Natural killer cell treated with Interleukin-12 subunit alpha and Interleukin-12 subunit beta and Interleukin-15 and Interleukin-18, amount 100 ng/mL, for 72 hours (primary cell): Measurements from ENCODE around the gene ASTN1. TPM values are rescaled to one million over a fixed set of nuclear protein-coding genes. Genes with fewer than 3 reads are reported as not detected.

ENCODE experiments used
- ATAC-seq, 2 donors: fragments of 150-1000 bp; cut with Tn5 transposase in 1 of 2; sonication (Bioruptor Pico), chemical (Tn5 transposase) in 1 of 2; 2 replicates each; pipeline ENCODE4 v1.10.0; 2021
- DNase-seq: peaks from one replicate; pipeline ENCODE4 v3.0.0; 2022; ENCODE audit warnings: low spot score
- H3K27ac Mint-ChIP-seq, 2 donors: 1 replicate in 1 of 2; 2 replicates in 1 of 2; pipeline ENCODE4 v1.8.0; 2022; ENCODE audit warnings: mixed read lengths in 2 of 2, mild to moderate bottlenecking in 1 of 2, moderate library complexity in 1 of 2
- H3K27me3 Mint-ChIP-seq, 2 donors: 1 replicate in 1 of 2; 2 replicates in 1 of 2; pipeline ENCODE4 v1.8.0; 2022; ENCODE audit warnings: mixed read lengths in 2 of 2
- H3K36me3 Mint-ChIP-seq: one replicate; pipeline ENCODE4 v1.8.0; 2022; ENCODE audit warnings: mixed read lengths
- H3K4me1 Mint-ChIP-seq, 2 donors: 1 replicate in 1 of 2; 2 replicates in 1 of 2; pipeline ENCODE4 v1.8.0; 2022; ENCODE audit warnings: low read depth in 2 of 2, mixed read lengths in 2 of 2, mild to moderate bottlenecking in 1 of 2
- H3K4me3 Mint-ChIP-seq: one replicate; pipeline ENCODE4 v1.8.0; 2022; ENCODE audit warnings: mixed read lengths
- H3K9me3 Mint-ChIP-seq: 2 replicates; pipeline ENCODE4 v1.8.0; 2022; ENCODE audit warnings: mixed read lengths
- total RNA-seq, 2 donors: library from RNA; stranded (reverse); gene quantifications; one replicate each; pipeline ENCODE4 v1.2.3, GENCODE V29; 2022

ASTN1 gene
- total RNA-seq: not detected

- Mint-ChIP-seq H3K36me3 (peaks cover 11% of the 10 kb centered on the region), H3K4me1 (no peaks in the 10 kb centered on the region)
Measured at GRCh38 chr1:177164380-177165068, at the start of gene ASTN1. ASTN1 (minus strand) TSS chr1:177164712; CDS start chr1:177164676, 36 bp downstream.

GRCh38 chr1:177211231-177211630, 46.7 kb upstream of the ASTN1 start:
- H3K9me3 Mint-ChIP-seq: peaks cover 12% of the 10 kb centered on the region
- H3K4me3 Mint-ChIP-seq: no peak overlapping the region
- no peaks in the 10 kb centered on the region for H3K36me3 Mint-ChIP-seq
- no peaks in the 10 kb centered on the region for H3K4me1 Mint-ChIP-seq
- DNase-seq: no peak
- H3K27ac Mint-ChIP-seq: no peak overlapping the region
- H3K27me3 Mint-ChIP-seq: no peaks in the 10 kb centered on the region
- ATAC-seq: no peak

More at GRCh38 chr1:177164380-177165068, at the start of gene ASTN1:
- Mint-ChIP-seq H3K27ac (no peak within 1 kb of the TSS), H3K4me3 (no peak within 1 kb of the TSS), H3K27me3 (peaks cover 15 to 20% of the 10 kb centered on the region in 2 donors), H3K9me3 (peaks cover 9% of the 10 kb centered on the region)
- DNase-seq (no peak), ATAC-seq (no peak)

GRCh38 chr1:177210071-177210470, 45.6 kb upstream of the ASTN1 start:
- DNase-seq: no peak
- H3K36me3 Mint-ChIP-seq: no peaks in the 10 kb centered on the region
- no peaks in the 10 kb centered on the region for H3K4me1 Mint-ChIP-seq
- H3K27me3 Mint-ChIP-seq: no peaks in the 10 kb centered on the region
- H3K9me3 Mint-ChIP-seq: peaks cover 12% of the 10 kb centered on the region
- ATAC-seq: no peak
- no peak overlapping the region for H3K27ac Mint-ChIP-seq
- H3K4me3 Mint-ChIP-seq: no peak overlapping the region

- no peaks in the 10 kb centered on the region for H3K27me3 Mint-ChIP-seq
- H3K27ac Mint-ChIP-seq: no peak overlapping the region
- H3K36me3 Mint-ChIP-seq: no peaks in the 10 kb centered on the region
- no peak overlapping the region for H3K4me3 Mint-ChIP-seq
- DNase-seq (no peak), ATAC-seq (no peak)
- H3K4me1 Mint-ChIP-seq: no peaks in the 10 kb centered on the region
- peaks cover 10% of the 10 kb centered on the region for H3K9me3 Mint-ChIP-seq
Measured at GRCh38 chr1:177209357-177209756, 44.8 kb upstream of the ASTN1 start.

GRCh38 chr1:177208920-177209319, 44.4 kb upstream of the ASTN1 start:
- ATAC-seq: no peak
- Mint-ChIP-seq H3K27ac (no peak overlapping the region), H3K4me1 (no peaks in the 10 kb centered on the region), H3K9me3 (peaks cover 10% of the 10 kb centered on the region), H3K27me3 (no peaks in the 10 kb centered on the region), H3K4me3 (no peak overlapping the region), H3K36me3 (no peaks in the 10 kb centered on the region)
- DNase-seq: no peak

- ATAC-seq: no peak
- H3K27me3 Mint-ChIP-seq: no peaks in the 10 kb centered on the region
Measured at GRCh38 chr1:177206831-177207355, 42.4 kb upstream of the ASTN1 start.

GRCh38 chr1:177200290-177200689, 35.8 kb upstream of the ASTN1 start:
- no peak overlapping the region for H3K27ac Mint-ChIP-seq
- H3K4me1 Mint-ChIP-seq: no peaks in the 10 kb centered on the region
- no peaks in the 10 kb centered on the region for H3K27me3 Mint-ChIP-seq
- DNase-seq: no peak
- peaks cover 19% of the 10 kb centered on the region for H3K9me3 Mint-ChIP-seq
- no peaks in the 10 kb centered on the region for H3K36me3 Mint-ChIP-seq
- ATAC-seq: no peak
- no peak overlapping the region for H3K4me3 Mint-ChIP-seq

More at GRCh38 chr1:177206831-177207355, 42.4 kb upstream of the ASTN1 start:
- Mint-ChIP-seq H3K36me3 (no peaks in the 10 kb centered on the region), H3K9me3 (peaks cover 13% of the 10 kb centered on the region), H3K27ac (no peak overlapping the region), H3K4me1 (no peaks in the 10 kb centered on the region), H3K4me3 (no peak overlapping the region)
- DNase-seq: no peak

- Mint-ChIP-seq H3K27me3 (no peaks in the 10 kb centered on the region), H3K27ac (no peak overlapping the region), H3K4me1 (no peaks in the 10 kb centered on the region), H3K9me3 (peaks cover 20% of the 10 kb centered on the region), H3K36me3 (no peaks in the 10 kb centered on the region), H3K4me3 (no peak overlapping the region)
- ATAC-seq: no peak
- DNase-seq: no peak
Measured at GRCh38 chr1:177198243-177198642, 33.7 kb upstream of the ASTN1 start.

GRCh38 chr1:177190308-177190970, 25.9 kb upstream of the ASTN1 start:
- Mint-ChIP-seq H3K27ac (no peak overlapping the region), H3K27me3 (no peaks in the 10 kb centered on the region), H3K4me1 (no peaks in the 10 kb centered on the region), H3K36me3 (no peaks in the 10 kb centered on the region), H3K4me3 (no peak overlapping the region), H3K9me3 (peaks cover 11% of the 10 kb centered on the region)
- DNase-seq (no peak), ATAC-seq (no peak)

GRCh38 chr1:177186639-177187038, 22.1 kb upstream of the ASTN1 start:
- H3K4me3 Mint-ChIP-seq: no peak overlapping the region
- peaks cover 7% of the 10 kb centered on the region for H3K9me3 Mint-ChIP-seq
- peaks cover 0 to 4% of the 10 kb centered on the region in 2 donors for H3K4me1 Mint-ChIP-seq
- DNase-seq (no peak), ATAC-seq (no peak)
- H3K27ac Mint-ChIP-seq: no peak overlapping the region
- peaks cover 3 to 8% of the 10 kb centered on the region in 2 donors for H3K27me3 Mint-ChIP-seq
- H3K36me3 Mint-ChIP-seq: no peaks in the 10 kb centered on the region

GRCh38 chr1:177185209-177185608, 20.7 kb upstream of the ASTN1 start:
- Mint-ChIP-seq H3K27me3 (peaks cover 3 to 8% of the 10 kb centered on the region in 2 donors), H3K9me3 (peaks cover 5% of the 10 kb centered on the region), H3K27ac (no peak overlapping the region), H3K4me1 (peaks cover 0 to 4% of the 10 kb centered on the region in 2 donors), H3K4me3 (no peak overlapping the region), H3K36me3 (no peaks in the 10 kb centered on the region)
- no peak for ATAC-seq
- no peak for DNase-seq

GRCh38 chr1:177183836-177184235, 19.3 kb upstream of the ASTN1 start:
- Mint-ChIP-seq H3K36me3 (no peaks in the 10 kb centered on the region), H3K9me3 (peaks cover 3% of the 10 kb centered on the region), H3K27me3 (peaks cover 3 to 8% of the 10 kb centered on the region in 2 donors), H3K4me3 (no peak overlapping the region), H3K27ac (no peak overlapping the region), H3K4me1 (peaks cover 0 to 4% of the 10 kb centered on the region in 2 donors)
- ATAC-seq (no peak), DNase-seq (no peak)

- Mint-ChIP-seq H3K4me1 (peaks cover 0 to 4% of the 10 kb centered on the region in 2 donors), H3K27me3 (peaks cover 8 to 9% of the 10 kb centered on the region in 2 donors), H3K27ac (no peak overlapping the region), H3K36me3 (no peaks in the 10 kb centered on the region), H3K9me3 (peaks cover 7% of the 10 kb centered on the region), H3K4me3 (no peak overlapping the region)
- ATAC-seq: peak; percentile 36 to 62
- DNase-seq: no peak
Measured at GRCh38 chr1:177181631-177182291, 17.2 kb upstream of the ASTN1 start.

- no peaks in the 10 kb centered on the region for H3K36me3 Mint-ChIP-seq
- H3K4me1 Mint-ChIP-seq: peaks cover 0 to 4% of the 10 kb centered on the region in 2 donors
- no peak overlapping the region for H3K27ac Mint-ChIP-seq
- H3K9me3 Mint-ChIP-seq: peaks cover 7% of the 10 kb centered on the region
- ATAC-seq (no peak), DNase-seq (no peak)
- H3K4me3 Mint-ChIP-seq: no peak overlapping the region
- peaks cover 8 to 9% of the 10 kb centered on the region in 2 donors for H3K27me3 Mint-ChIP-seq
Measured at GRCh38 chr1:177181280-177181630, 16.7 kb upstream of the ASTN1 start.
